Nephron (organoid): ENCODE results near the gene EFHC2.

Experiments
- H3K27ac Mint-ChIP-seq, 3 experiments: 2 replicates each; pipeline ENCODE4 v1.8.0; 2020; ENCODE audit warnings: mixed read lengths in 3 of 3, mild to moderate bottlenecking in 2 of 3, moderate library complexity in 1 of 3
- H3K27me3 Mint-ChIP-seq: 2 replicates; pipeline ENCODE4 v1.8.0; 2021; ENCODE audit warnings: low read depth, mild to moderate bottlenecking, moderate library complexity, mixed read lengths
- H3K36me3 Mint-ChIP-seq: 2 replicates; pipeline ENCODE4 v1.8.0; 2020; ENCODE audit warnings: low read depth, mixed read lengths
- H3K4me1 Mint-ChIP-seq: 2 replicates; pipeline ENCODE4 v1.8.0; 2020; ENCODE audit warnings: mixed read lengths
- H3K4me3 Mint-ChIP-seq, 3 experiments: 2 replicates each; pipeline ENCODE4 v1.8.0; 2020; ENCODE audit warnings: mild to moderate bottlenecking in 3 of 3, mixed read lengths in 3 of 3, moderate library complexity in 2 of 3
- H3K9me3 Mint-ChIP-seq: 2 replicates; pipeline ENCODE4 v1.8.0; 2020; ENCODE audit warnings: mixed read lengths
- CTCF ChIP-seq, 3 experiments: fragments of 200-600 bp; sonication (generic); IDR thresholded peaks; one replicate each; pipeline ENCODE4 v1.5.0; 2021; ENCODE audit warnings: antibody characterized with exemption in 3 of 3; ENCODE audit not compliant: unreplicated experiment in 3 of 3

EFHC2 gene

GRCh38 chrX:44239036-44239435 lies 104.4 kb downstream of the EFHC2 start:
- Mint-ChIP-seq H3K9me3 (peaks cover 4% of the 10 kb centered on the region), H3K4me3 (no peak overlapping the region), H3K27ac (no peak overlapping the region), H3K36me3 (no peaks in the 10 kb centered on the region), H3K4me1 (no peaks in the 10 kb centered on the region), H3K27me3 (no peaks in the 10 kb centered on the region)
- no peak for TF ChIP-seq CTCF (IDR thresholded peaks at IDR 0.05; ENCODE audit: unreplicated experiment in 3 of 3)

- Mint-ChIP-seq H3K9me3 (peaks cover 2% of the 10 kb centered on the region), H3K27ac (no peak overlapping the region), H3K36me3 (no peaks in the 10 kb centered on the region), H3K27me3 (no peaks in the 10 kb centered on the region), H3K4me1 (no peaks in the 10 kb centered on the region), H3K4me3 (no peak overlapping the region)
- no peak for TF ChIP-seq CTCF (IDR thresholded peaks at IDR 0.05; ENCODE audit: unreplicated experiment in 3 of 3)
These were observed 107.9 kb downstream of the EFHC2 start for GRCh38 chrX:44235534-44235933.

- H3K27me3 Mint-ChIP-seq = no peaks in the 10 kb centered on the region
- no peak for TF ChIP-seq CTCF (IDR thresholded peaks at IDR 0.05; ENCODE audit: unreplicated experiment in 3 of 3)
- H3K27ac Mint-ChIP-seq = no peak overlapping the region
- H3K4me3 Mint-ChIP-seq = no peak overlapping the region
- H3K9me3 Mint-ChIP-seq = peaks cover 2% of the 10 kb centered on the region
- no peaks in the 10 kb centered on the region for H3K4me1 Mint-ChIP-seq
- H3K36me3 Mint-ChIP-seq = no peaks in the 10 kb centered on the region
These were observed 108.9 kb downstream of the EFHC2 start for GRCh38 chrX:44234541-44234940.

- no peaks in the 10 kb centered on the region for H3K27me3 Mint-ChIP-seq
- no peak overlapping the region for H3K27ac Mint-ChIP-seq
- H3K9me3 Mint-ChIP-seq = peaks cover 2% of the 10 kb centered on the region
- no peaks in the 10 kb centered on the region for H3K4me1 Mint-ChIP-seq
- no peaks in the 10 kb centered on the region for H3K36me3 Mint-ChIP-seq
- no peak overlapping the region for H3K4me3 Mint-ChIP-seq
- no peak for TF ChIP-seq CTCF (IDR thresholded peaks at IDR 0.05; ENCODE audit: unreplicated experiment in 3 of 3)
These were observed 109.4 kb downstream of the EFHC2 start for GRCh38 chrX:44234116-44234515.

- no peaks in the 10 kb centered on the region for H3K27me3 Mint-ChIP-seq
- TF ChIP-seq CTCF (IDR thresholded peaks at IDR 0.05; ENCODE audit: unreplicated experiment in 3 of 3) = no peak
- no peaks in the 10 kb centered on the region for H3K9me3 Mint-ChIP-seq
- no peaks in the 10 kb centered on the region for H3K4me1 Mint-ChIP-seq
- no peak overlapping the region for H3K4me3 Mint-ChIP-seq
- no peak overlapping the region for H3K27ac Mint-ChIP-seq
- H3K36me3 Mint-ChIP-seq = no peaks in the 10 kb centered on the region
These were observed 111.4 kb downstream of the EFHC2 start for GRCh38 chrX:44232081-44232480.

- H3K4me3 Mint-ChIP-seq = no peak overlapping the region
- TF ChIP-seq CTCF (IDR thresholded peaks at IDR 0.05; ENCODE audit: unreplicated experiment in 3 of 3) = no peak
- H3K4me1 Mint-ChIP-seq = peaks cover 4% of the 10 kb centered on the region
These were observed 114.9 kb downstream of the EFHC2 start for GRCh38 chrX:44228621-44229020.

More at GRCh38 chrX:44228621-44229020, 114.9 kb downstream of the EFHC2 start:
- no peaks in the 10 kb centered on the region for H3K9me3 Mint-ChIP-seq
- H3K27ac Mint-ChIP-seq = no peak overlapping the region
- no peaks in the 10 kb centered on the region for H3K36me3 Mint-ChIP-seq
- H3K27me3 Mint-ChIP-seq = no peaks in the 10 kb centered on the region
